Stomach smooth muscle (tissue), 2 donors: ENCODE data around the gene SCRT2.

Experiments used
- H3K27ac ChIP-seq: one replicate; pipeline ENCODE4 v1.7.0; 2013; ENCODE audit warnings: mild to moderate bottlenecking, low read length, inconsistent platforms
- H3K27me3 ChIP-seq, 2 donors: one replicate each; pipeline ENCODE4 v1.7.0; 2013; ENCODE audit warnings: low read length in 2 of 2; ENCODE audit not compliant: insufficient read depth in 2 of 2, control insufficient read depth in 1 of 2
- H3K36me3 ChIP-seq, 2 donors: one replicate each; pipeline ENCODE4 v1.7.0; 2013; ENCODE audit warnings: low read length in 2 of 2; ENCODE audit not compliant: control insufficient read depth in 2 of 2, insufficient read depth in 2 of 2
- H3K4me1 ChIP-seq: one replicate; pipeline ENCODE4 v1.7.0; 2013; ENCODE audit warnings: low read length; ENCODE audit not compliant: control insufficient read depth, insufficient read depth
- H3K4me3 ChIP-seq, 2 donors: one replicate each; pipeline ENCODE4 v1.7.0; 2013; ENCODE audit warnings: low read length in 2 of 2
- H3K9ac ChIP-seq, 2 donors: one replicate each; pipeline ENCODE4 v1.7.0; 2013; ENCODE audit warnings: low read length in 2 of 2, mild to moderate bottlenecking in 1 of 2
- H3K9me3 ChIP-seq, 2 donors: one replicate each; pipeline ENCODE4 v1.7.0; 2013; ENCODE audit warnings: low read length in 2 of 2; ENCODE audit not compliant: control insufficient read depth in 2 of 2
- donor health status: healthy.
- donor health status: Pancreatic carcinoma.

SCRT2 gene

DNA sequence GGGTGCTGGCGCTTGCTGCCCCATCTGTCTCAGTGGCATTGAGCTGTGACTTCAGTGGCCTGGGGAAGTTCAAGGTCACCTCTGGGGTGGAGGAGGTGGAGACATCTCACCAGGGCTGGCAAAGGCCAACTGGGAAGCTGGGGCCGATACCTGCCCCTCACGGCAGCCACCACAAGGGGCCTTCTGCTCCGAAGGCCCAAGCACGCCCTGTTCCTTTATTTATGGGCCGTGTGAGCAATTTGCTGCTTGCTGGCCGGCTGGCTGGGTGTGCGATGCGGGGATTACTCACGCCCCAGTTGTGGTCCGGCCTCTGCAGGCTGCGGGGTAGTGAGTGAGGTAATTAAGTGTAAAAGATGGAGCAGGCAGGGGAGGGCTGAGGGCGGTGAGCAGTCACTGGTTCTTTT, 13.2 kb upstream of the SCRT2 start:
- Histone ChIP-seq H3K9ac (no peak overlapping the region), H3K27ac (no peak overlapping the region), H3K27me3 (peaks cover 13 to 16% of the 10 kb centered on the region in 2 donors), H3K4me3 (no peak overlapping the region), H3K9me3 (no peaks in the 10 kb centered on the region), H3K36me3 (no peaks in the 10 kb centered on the region), H3K4me1 (no peaks in the 10 kb centered on the region)

DNA sequence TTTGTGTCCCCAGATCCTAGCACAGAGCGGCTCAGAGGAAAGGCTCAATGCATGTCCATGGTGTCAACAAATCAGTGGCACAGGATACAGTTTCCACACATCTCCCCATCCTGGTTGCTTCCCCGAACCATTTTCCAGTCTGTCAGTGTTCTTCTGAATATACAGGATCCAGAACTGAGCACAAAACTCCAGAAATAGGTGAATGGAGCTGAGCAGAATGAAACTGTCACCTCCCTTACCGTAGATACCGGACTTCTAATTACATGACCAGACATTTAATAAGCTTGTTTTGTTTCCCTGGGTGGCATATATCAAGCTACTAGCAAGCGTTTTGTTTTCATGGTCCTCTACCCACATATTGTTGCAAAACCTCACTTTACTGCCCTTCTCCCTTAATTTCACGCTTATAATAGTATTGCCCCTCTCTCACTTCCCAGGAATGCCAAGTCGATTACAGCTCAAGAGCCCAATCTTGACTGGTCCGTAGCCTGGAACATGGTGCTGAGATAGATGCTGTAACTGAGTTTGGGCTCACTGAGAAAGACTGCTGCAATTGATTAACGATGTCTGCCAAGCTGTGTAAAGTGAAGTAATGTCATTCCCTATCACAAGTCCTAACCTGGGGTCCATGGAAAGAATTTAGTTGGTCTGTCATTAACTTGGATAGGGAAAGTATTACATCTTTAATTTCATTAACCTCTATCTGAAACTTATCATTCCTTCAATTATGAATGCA, 12.0 kb upstream of the SCRT2 start:
- no peak overlapping the region for H3K9ac ChIP-seq
- no peaks in the 10 kb centered on the region for H3K36me3 ChIP-seq
- H3K27ac ChIP-seq, result no peak overlapping the region
- H3K27me3 ChIP-seq, result peaks cover 15 to 19% of the 10 kb centered on the region in 2 donors
- no peaks in the 10 kb centered on the region for H3K4me1 ChIP-seq
- no peak overlapping the region for H3K4me3 ChIP-seq
- H3K9me3 ChIP-seq, result no peaks in the 10 kb centered on the region

DNA sequence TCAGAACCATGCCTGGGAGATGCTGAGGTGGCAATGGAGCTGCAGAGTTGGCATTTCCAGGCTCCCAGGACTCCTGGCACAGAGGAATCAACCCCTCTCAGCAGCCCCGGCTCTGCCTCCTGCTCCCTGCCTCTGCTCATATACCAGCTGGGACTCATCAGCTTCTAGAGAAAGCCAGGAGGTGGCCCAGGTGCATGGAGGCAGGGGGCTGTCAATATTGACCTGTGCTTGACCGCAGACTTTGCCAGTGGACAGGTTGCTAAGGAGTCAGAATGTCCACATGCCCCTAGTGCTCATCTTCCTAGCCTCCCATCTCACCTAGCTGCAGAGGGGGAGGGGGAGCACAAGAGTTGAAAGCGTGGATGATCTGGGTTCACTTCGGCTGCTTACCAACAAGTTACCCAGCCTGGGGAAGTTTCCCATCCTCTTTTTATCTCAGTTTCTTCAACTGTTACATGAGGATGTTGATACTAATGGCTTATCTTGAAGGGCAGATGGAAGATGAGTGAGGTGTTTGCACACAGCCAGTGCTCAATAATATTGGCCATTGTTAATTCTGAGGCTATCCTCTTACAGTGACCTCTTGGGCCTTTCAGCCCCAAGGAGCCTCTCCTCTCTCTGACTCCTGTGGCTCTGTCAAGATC, 9.2 kb upstream of the SCRT2 start:
- Histone ChIP-seq H3K9ac (no peak overlapping the region), H3K4me1 (no peaks in the 10 kb centered on the region), H3K9me3 (no peaks in the 10 kb centered on the region), H3K27me3 (peaks cover 27 to 39% of the 10 kb centered on the region in 2 donors), H3K36me3 (no peaks in the 10 kb centered on the region), H3K4me3 (no peak overlapping the region), H3K27ac (no peak overlapping the region)

GRCh38 chr20:682123-682522, 6.5 kb upstream of the SCRT2 start:
- Histone ChIP-seq H3K27ac (no peak overlapping the region), H3K27me3 (peaks cover 41 to 48% of the 10 kb centered on the region in 2 donors), H3K9me3 (no peaks in the 10 kb centered on the region), H3K9ac (no peak overlapping the region), H3K4me1 (no peaks in the 10 kb centered on the region), H3K36me3 (no peaks in the 10 kb centered on the region), H3K4me3 (no peak overlapping the region)

GRCh38 chr20:680638-681187, 5.1 kb upstream of the SCRT2 start:
- H3K9me3 ChIP-seq, result no peaks in the 10 kb centered on the region
- H3K9ac ChIP-seq, result no peak overlapping the region
- peaks cover 45 to 47% of the 10 kb centered on the region in 2 donors for H3K27me3 ChIP-seq
- H3K27ac ChIP-seq, result no peak overlapping the region
- H3K36me3 ChIP-seq, result no peaks in the 10 kb centered on the region
- H3K4me3 ChIP-seq, result no peak overlapping the region
- H3K4me1 ChIP-seq, result peaks cover 9% of the 10 kb centered on the region

DNA sequence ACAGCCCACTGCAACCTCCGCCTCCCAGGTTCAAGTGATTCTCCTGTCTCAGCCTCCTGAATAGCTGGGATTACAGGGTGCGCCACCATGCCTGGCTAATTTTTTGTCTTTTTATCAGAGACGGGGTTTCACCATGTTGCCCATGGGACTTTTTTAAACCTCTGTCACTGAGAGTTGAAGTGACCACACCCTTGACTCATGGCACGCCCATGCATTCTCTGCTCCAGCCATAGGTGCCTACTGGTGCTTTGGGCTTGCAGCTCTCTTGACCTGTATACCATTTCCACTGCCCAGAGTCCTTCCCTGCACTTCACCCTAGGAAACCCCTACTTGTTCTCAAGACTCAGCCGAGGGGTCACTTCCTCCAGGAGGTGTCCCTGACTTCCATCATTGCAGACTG, 2.4 kb upstream of the SCRT2 start:
- H3K9ac ChIP-seq, result no peak overlapping the region
- no peak overlapping the region for H3K4me3 ChIP-seq
- peaks cover 55 to 63% of the 10 kb centered on the region in 2 donors for H3K27me3 ChIP-seq
- H3K27ac ChIP-seq, result no peak overlapping the region
- no peaks in the 10 kb centered on the region for H3K9me3 ChIP-seq
- peaks cover 14% of the 10 kb centered on the region for H3K4me1 ChIP-seq
- H3K36me3 ChIP-seq, result no peaks in the 10 kb centered on the region

DNA sequence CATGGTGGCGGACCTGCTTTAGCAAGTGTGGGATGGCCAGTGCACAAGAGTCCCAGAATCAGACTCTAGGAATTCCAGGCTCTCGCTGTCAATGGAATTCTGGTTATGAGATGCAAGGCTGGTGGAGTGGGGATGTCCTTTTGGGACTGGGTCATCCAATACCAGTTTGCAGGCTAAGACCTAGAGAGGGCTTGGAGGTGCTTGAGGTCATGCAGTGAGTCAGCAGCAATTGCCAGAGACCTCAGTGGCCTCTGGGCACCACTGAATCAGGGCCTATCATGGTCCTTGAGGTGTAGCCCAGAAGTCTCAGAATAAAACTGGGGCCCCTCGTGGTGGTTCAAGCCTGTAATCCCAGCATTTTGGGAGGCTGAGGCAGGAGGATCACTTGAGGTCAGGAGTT, 1.4 kb upstream of the SCRT2 start:
- H3K27ac ChIP-seq, result no peak overlapping the region
- H3K4me3 ChIP-seq, result no peak overlapping the region
- H3K9ac ChIP-seq, result no peak overlapping the region
- no peaks in the 10 kb centered on the region for H3K9me3 ChIP-seq
- peaks cover 54 to 64% of the 10 kb centered on the region in 2 donors for H3K27me3 ChIP-seq
- H3K4me1 ChIP-seq, result peaks cover 14% of the 10 kb centered on the region
- H3K36me3 ChIP-seq, result no peaks in the 10 kb centered on the region

DNA sequence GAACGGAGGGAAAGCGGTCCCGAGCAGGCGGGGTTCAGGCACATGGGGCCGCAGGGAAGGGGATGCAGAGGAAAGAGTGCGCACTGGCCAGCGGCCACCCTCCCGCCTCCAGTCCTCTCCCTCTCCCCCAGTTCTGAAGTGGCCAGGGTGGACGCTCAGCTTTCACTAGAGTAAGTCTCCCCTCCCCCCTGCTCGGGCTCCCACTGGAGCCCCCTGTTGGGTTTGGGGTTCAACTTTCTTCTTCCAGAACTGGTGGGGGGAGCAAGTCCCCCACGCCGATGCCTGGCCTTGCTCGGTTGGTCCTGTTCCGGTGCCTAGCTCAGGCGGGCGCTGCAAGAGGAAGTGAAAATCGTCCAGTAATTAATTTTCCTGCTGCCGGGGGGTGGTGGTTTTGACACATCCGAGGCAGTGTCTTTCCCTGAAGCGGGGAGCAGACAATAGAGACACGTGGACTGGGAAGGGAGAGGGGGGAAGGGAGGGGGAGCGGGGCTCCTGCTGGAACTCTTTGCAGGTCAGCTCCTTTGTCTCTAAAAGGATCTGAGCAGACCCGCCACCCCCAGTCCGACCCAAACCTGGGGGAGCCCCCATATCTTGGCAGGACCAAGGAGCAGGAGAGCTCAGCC, 824 bp upstream of the SCRT2 start:
- H3K27ac ChIP-seq, result no peak overlapping the region
- H3K4me1 ChIP-seq, result peaks cover 14% of the 10 kb centered on the region
- H3K27me3 ChIP-seq, result peaks cover 53 to 69% of the 10 kb centered on the region in 2 donors
- no peak overlapping the region for H3K9ac ChIP-seq
- no peaks in the 10 kb centered on the region for H3K36me3 ChIP-seq
- H3K9me3 ChIP-seq, result no peaks in the 10 kb centered on the region
- H3K4me3 ChIP-seq, result peak overlapping the region in 1 of 2 donors; percentile 52

DNA sequence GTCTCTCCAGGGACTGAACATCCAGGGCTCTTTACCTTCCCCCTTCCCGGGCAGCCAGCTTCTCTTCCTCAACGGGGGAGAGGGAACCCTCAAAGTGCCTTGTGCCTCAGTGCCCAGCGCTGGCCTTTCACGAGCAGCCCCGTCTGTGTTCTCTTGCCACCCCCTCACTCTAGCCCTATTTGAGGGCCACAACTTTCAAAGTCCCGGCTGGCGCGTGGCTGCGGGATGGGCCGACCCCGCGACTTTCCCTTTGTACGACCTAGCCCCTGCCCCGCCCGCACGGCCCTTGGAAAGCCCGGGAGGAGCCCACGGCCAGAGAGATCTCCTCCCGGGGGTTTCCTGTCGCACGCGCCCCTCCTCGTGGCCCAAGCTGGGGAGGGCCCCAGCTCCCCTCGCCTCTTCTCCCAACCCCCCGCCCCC, 559 bp downstream of the SCRT2 start:
- Histone ChIP-seq H3K4me1 (peaks cover 14% of the 10 kb centered on the region), H3K4me3 (no peak overlapping the region), H3K27me3 (peaks cover 51 to 67% of the 10 kb centered on the region in 2 donors), H3K36me3 (no peaks in the 10 kb centered on the region), H3K27ac (no peak overlapping the region), H3K9me3 (no peaks in the 10 kb centered on the region), H3K9ac (no peak overlapping the region)

DNA sequence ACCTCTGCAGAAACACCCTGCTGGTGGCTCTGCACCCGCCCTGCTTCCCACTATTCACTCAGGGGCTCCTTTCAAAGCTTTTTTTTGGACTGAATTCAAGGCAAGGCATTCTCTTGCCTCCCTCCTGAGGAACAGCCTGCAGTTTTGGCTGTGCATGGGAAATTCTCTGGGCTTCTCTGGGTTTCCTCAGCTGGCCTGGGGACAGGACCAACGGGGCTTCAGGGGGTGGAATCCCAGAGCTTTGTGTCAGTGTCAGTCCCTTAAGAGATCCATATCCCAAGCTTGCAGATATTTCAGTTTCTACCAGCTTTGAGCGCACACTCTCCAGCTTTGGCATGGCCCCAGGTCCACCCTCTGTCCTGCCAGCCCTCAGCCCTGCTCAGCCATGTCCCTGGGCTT, 2.0 kb downstream of the SCRT2 start:
- peaks cover 14% of the 10 kb centered on the region for H3K4me1 ChIP-seq
- no peak overlapping the region for H3K27ac ChIP-seq
- H3K9ac ChIP-seq, result no peak overlapping the region
- H3K9me3 ChIP-seq, result no peaks in the 10 kb centered on the region
- H3K36me3 ChIP-seq, result no peaks in the 10 kb centered on the region
- H3K27me3 ChIP-seq, result peaks cover 43 to 54% of the 10 kb centered on the region in 2 donors
- H3K4me3 ChIP-seq, result no peak overlapping the region
